Mammary epithelial cell (primary cell): ENCODE results near the gene PCCA.

Experiments
- EZH2 ChIP-seq: IDR thresholded peaks from 2 replicates; pipeline ENCODE4 v1.6.1; 2012; ENCODE audit warnings: low read length, inconsistent platforms, borderline replicate concordance
- TF ChIP-seq, protein P1 (sequence below), 2 donors: IDR thresholded peaks in 1 of 2; conservative IDR thresholded peaks in 1 of 2; 2 replicates each; pipeline ENCODE4 v1.5.1; 2011 to 2012; ENCODE audit warnings: inconsistent platforms in 2 of 2, low read length in 2 of 2, mild to moderate bottlenecking in 2 of 2, control low read depth in 1 of 2, low read depth in 1 of 2; ENCODE audit not compliant: insufficient read depth in 1 of 2; ENCODE audit errors: extremely low read depth in 1 of 2

DNA sequence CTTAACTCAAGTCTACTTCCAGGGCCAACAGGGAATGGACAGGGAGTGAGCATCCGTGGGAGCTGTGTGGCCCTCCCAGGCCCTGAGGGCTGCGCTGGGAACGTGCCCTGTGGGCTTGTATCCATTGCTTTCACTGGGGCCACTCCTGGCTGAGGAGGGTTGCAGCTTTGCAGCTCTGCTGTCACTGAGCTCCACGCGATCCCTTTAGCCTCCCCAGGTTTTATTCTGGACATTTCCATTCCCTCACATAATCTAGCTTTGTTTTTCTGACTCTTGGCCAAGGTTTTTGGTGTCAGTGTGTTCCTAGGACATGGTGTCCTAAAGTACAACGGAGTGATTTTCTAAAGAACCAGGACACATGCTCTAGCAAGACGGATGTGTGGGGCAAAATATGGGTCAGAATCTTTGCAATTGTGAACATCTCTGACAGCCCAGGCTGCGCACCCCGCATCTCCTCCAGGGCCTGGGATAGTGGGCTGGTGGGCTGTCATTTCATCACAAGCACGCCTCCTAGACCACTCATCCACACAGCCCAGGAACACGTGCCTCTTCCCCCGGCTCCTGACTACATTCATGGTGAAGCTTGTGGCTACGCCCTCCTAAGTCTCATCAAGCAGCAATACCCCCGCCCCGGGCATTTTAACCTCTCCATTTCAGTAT lies 471.7 kb downstream of the PCCA start:
- TF ChIP-seq, protein P1, sequence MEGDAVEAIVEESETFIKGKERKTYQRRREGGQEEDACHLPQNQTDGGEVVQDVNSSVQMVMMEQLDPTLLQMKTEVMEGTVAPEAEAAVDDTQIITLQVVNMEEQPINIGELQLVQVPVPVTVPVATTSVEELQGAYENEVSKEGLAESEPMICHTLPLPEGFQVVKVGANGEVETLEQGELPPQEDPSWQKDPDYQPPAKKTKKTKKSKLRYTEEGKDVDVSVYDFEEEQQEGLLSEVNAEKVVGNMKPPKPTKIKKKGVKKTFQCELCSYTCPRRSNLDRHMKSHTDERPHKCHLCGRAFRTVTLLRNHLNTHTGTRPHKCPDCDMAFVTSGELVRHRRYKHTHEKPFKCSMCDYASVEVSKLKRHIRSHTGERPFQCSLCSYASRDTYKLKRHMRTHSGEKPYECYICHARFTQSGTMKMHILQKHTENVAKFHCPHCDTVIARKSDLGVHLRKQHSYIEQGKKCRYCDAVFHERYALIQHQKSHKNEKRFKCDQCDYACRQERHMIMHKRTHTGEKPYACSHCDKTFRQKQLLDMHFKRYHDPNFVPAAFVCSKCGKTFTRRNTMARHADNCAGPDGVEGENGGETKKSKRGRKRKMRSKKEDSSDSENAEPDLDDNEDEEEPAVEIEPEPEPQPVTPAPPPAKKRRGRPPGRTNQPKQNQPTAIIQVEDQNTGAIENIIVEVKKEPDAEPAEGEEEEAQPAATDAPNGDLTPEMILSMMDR (conservative IDR thresholded peaks at IDR 0.05 in 1 of 2, IDR thresholded peaks at IDR 0.05 in 1 of 2; ENCODE audit: extremely low read depth in 1 of 2, insufficient read depth in 1 of 2, low read depth in 1 of 2, low read length in 2 of 2), result no peak
- TF ChIP-seq EZH2, result no peak
